Measurements from ENCODE around the gene PPM1A.
"Not testable (repeated sequence)": the region's sequence is repeated elsewhere in the genome, so short reads cannot be mapped to it uniquely, and the experiment has no call there.

The PPM1A gene

GRCh38 chr14:60266021-60266937 lies 17.3 kb downstream of the PPM1A start:
- DNase-seq: no peak

GRCh38 chr14:60272177-60272576 lies 23.2 kb downstream of the PPM1A start:
- DNase-seq: no peak

GRCh38 chr14:60273956-60274355 lies 24.9 kb downstream of the PPM1A start:
- DNase-seq: no peak

GRCh38 chr14:60274448-60274847 lies 25.4 kb downstream of the PPM1A start:
- no peak for DNase-seq

- peak; percentile 9 for DNase-seq
Observed at GRCh38 chr14:60275932-60276331, 26.9 kb downstream of the PPM1A start.

GRCh38 chr14:60276347-60276746 lies 27.3 kb downstream of the PPM1A start:
- no peak for DNase-seq

GRCh38 chr14:60277605-60278190 lies 28.7 kb downstream of the PPM1A start:
- no peak for DNase-seq

GRCh38 chr14:60278350-60278749 lies 29.3 kb downstream of the PPM1A start:
- DNase-seq: no peak

- no peak for DNase-seq
Observed at GRCh38 chr14:60287452-60287851, 38.4 kb downstream of the PPM1A start.

- DNase-seq: no peak
Observed at GRCh38 chr14:60288279-60288678, 39.3 kb downstream of the PPM1A start.

- no peak for DNase-seq
Observed at GRCh38 chr14:60294411-60295069, 45.5 kb downstream of the PPM1A start.

- DNase-seq: no peak
Observed at GRCh38 chr14:60300019-60300418, 51.0 kb downstream of the PPM1A start.

GRCh38 chr14:60301685-60302084 lies 52.7 kb downstream of the PPM1A start:
- no peak for DNase-seq

GRCh38 chr14:60302663-60303062 lies 53.6 kb downstream of the PPM1A start:
- DNase-seq: no peak

GRCh38 chr14:60303745-60304144 lies 54.7 kb downstream of the PPM1A start:
- no peak for DNase-seq

GRCh38 chr14:60304509-60304908 lies 55.5 kb downstream of the PPM1A start:
- DNase-seq: no peak

- no peak for DNase-seq
Observed at GRCh38 chr14:60309867-60310552, 61.0 kb downstream of the PPM1A start.

- DNase-seq: peak; percentile 67
Observed at GRCh38 chr14:60311417-60311816, 62.4 kb downstream of the PPM1A start.

GRCh38 chr14:60313093-60313492 lies 64.1 kb downstream of the PPM1A start:
- no peak for DNase-seq

- no peak for DNase-seq
Observed at GRCh38 chr14:60315196-60315990, 66.4 kb downstream of the PPM1A start.

- DNase-seq: no peak
Observed at GRCh38 chr14:60317609-60318008, 68.6 kb downstream of the PPM1A start.

GRCh38 chr14:60320860-60321259 lies 71.8 kb downstream of the PPM1A start:
- DNase-seq: not testable (repeated sequence)
